Stimulated activated CD4-positive, alpha-beta T cell treated with anti-CD3 and anti-CD28 coated beads, Interleukin-1b, Interleukin-23, amount 100 ng/mL, for 1 hour (primary cell): ENCODE measurements around the gene LEO1.

Experiments used
- DNase-seq, 2 donors: peaks; one replicate each; pipeline ENCODE4 v3.0.0-alpha.2; 2020; ENCODE audit warnings: low read depth in 2 of 2

LEO1 gene

GRCh38 chr15:51931638-51932037, 39.9 kb downstream of the LEO1 start:
- no peak for DNase-seq

GRCh38 chr15:51931016-51931415, 40.6 kb downstream of the LEO1 start:
- DNase-seq: no peak

- DNase-seq: no peak
Measured at GRCh38 chr15:51926809-51927208, 44.8 kb downstream of the LEO1 start.

- DNase-seq: no peak
Measured at GRCh38 chr15:51924156-51925068, 47.2 kb downstream of the LEO1 start.

- DNase-seq: no peak
Measured at GRCh38 chr15:51917493-51917892, 54.1 kb downstream of the LEO1 start.

- no peak for DNase-seq
Measured at GRCh38 chr15:51912528-51912927, 59.0 kb downstream of the LEO1 start.

- DNase-seq: no peak
Measured at GRCh38 chr15:51909584-51909983, 62.0 kb downstream of the LEO1 start.

GRCh38 chr15:51908316-51908715, 63.3 kb downstream of the LEO1 start:
- no peak for DNase-seq

- DNase-seq: no peak
Measured at GRCh38 chr15:51907136-51907862, 64.3 kb downstream of the LEO1 start.

- DNase-seq: no peak
Measured at GRCh38 chr15:51904931-51905330, 66.6 kb downstream of the LEO1 start.

- DNase-seq: no peak
Measured at GRCh38 chr15:51904421-51904820, 67.2 kb downstream of the LEO1 start.

- DNase-seq: no peak
Measured at GRCh38 chr15:51889486-51889885, 82.1 kb downstream of the LEO1 start.

GRCh38 chr15:51888593-51889195, 82.9 kb downstream of the LEO1 start:
- DNase-seq: no peak
